K562 (cell line): Measurements from ENCODE around the gene IRF4. TPM values are rescaled to one million over a fixed set of nuclear protein-coding genes. Genes with fewer than 3 reads are reported as not detected.

Source experiments
- ATAC-seq: fragments of 200-7000 bp; cut with Tn5 transposase; 3 replicates; pipeline ENCODE4 v1.9.1; 2020; ENCODE audit warnings: moderate library complexity
- BruUV-seq: library from RNA; stranded (reverse); fragments of 400-500 nt; replicated peaks from 2 replicates; lab custom pipeline; 2021; lab: Mats Ljungman, UMichigan
- CTCF ChIA-PET: fragments of 300-600 bp; formaldehyde crosslinking; extraction: SDS; loops from one replicate; lab custom pipeline; 2021; ENCODE audit warnings: low intra/inter-chr PET ratio; lab: Yijun Ruan, JAX
- POLR2A ChIA-PET: fragments of 300-600, 350-650 bp; sonication (Branson Sonifier 250); formaldehyde crosslinking; extraction: SDS; loops from one replicate; lab custom pipeline; 2021; ENCODE audit warnings: antibody characterized with exemption, inconsistent platforms; lab: Yijun Ruan, JAX
- DNase-seq, 4 experiments: peaks; one replicate each; pipeline versions ENCODE4 v3.0.0 to v3.0.0-alpha.2; 2011 to 2018; ENCODE audit warnings: low spot score in 3 of 4, mixed read lengths in 3 of 4; ENCODE audit errors: extremely low read depth in 1 of 4
- FAIRE-seq: peaks from 2 replicates; lab custom pipeline; 2011; peaks lifted over from hg19 to GRCh38; lab: Jason Lieb, UNC
- H2AFZ ChIP-seq: 2 replicates; pipeline ENCODE4 v1.6.0; 2011; ENCODE audit warnings: low read depth, low read length, control low read depth, inconsistent platforms
- H3K27ac ChIP-seq: fragments of 200-600 bp; 3 replicates; pipeline ENCODE4 v1.8.0; 2011; ENCODE audit warnings: low read depth, mild to moderate bottlenecking, control low read depth, inconsistent platforms, low read length, moderate library complexity, mixed read lengths; ENCODE audit errors: extremely low read depth
- H3K27me3 ChIP-seq, 2 experiments: fragments of 300-600 bp in 1 of 2; 2 replicates in 1 of 2; 3 replicates in 1 of 2; pipeline versions ENCODE4 v1.6.0 to v1.8.0; 2011; ENCODE audit warnings: inconsistent platforms in 2 of 2, low read length in 2 of 2, mild to moderate bottlenecking in 1 of 2, mixed read lengths in 1 of 2, moderate library complexity in 1 of 2; ENCODE audit not compliant: control insufficient read depth in 2 of 2, insufficient read depth in 2 of 2
- H3K36me3 ChIP-seq: fragments of 300-600 bp; 3 replicates; pipeline ENCODE4 v1.8.0; 2011; ENCODE audit warnings: mild to moderate bottlenecking, low read length, inconsistent platforms; ENCODE audit not compliant: control insufficient read depth, insufficient read depth
- H3K4me1 ChIP-seq, 2 experiments: fragments of 200-600 bp in 1 of 2; replicated peaks in 1 of 2; 2 replicates in 1 of 2; 3 replicates in 1 of 2; pipeline versions ENCODE4 v1.5.1 to v1.8.0; 2011; ENCODE audit warnings: inconsistent platforms in 2 of 2, low read length in 2 of 2, mild to moderate bottlenecking in 1 of 2, mixed read lengths in 1 of 2, moderate library complexity in 1 of 2; ENCODE audit not compliant: control insufficient read depth in 2 of 2, insufficient read depth in 2 of 2
- H3K4me2 ChIP-seq: 2 replicates; pipeline ENCODE4 v1.6.1; 2011; ENCODE audit warnings: low read length, control low read depth, inconsistent platforms, mixed read lengths; ENCODE audit not compliant: insufficient read depth
- H3K4me3 ChIP-seq: fragments of 200-600 bp; sonication (generic), shearing (Covaris generic); 2 replicates; pipeline ENCODE4 v1.5.1; 2016; ENCODE audit warnings: control low read depth, inconsistent platforms
- H3K79me2 ChIP-seq: fragments of 200-600 bp; 3 replicates; pipeline ENCODE4 v1.8.0; 2011; ENCODE audit warnings: low read length, inconsistent platforms; ENCODE audit not compliant: control insufficient read depth, insufficient read depth
- H3K9ac ChIP-seq, 2 experiments: 2 replicates each; pipeline versions ENCODE4 v1.6.0 to v1.6.1; 2011; ENCODE audit warnings: low read depth in 2 of 2, low read length in 2 of 2, control low read depth in 1 of 2, inconsistent platforms in 1 of 2, mild to moderate bottlenecking in 1 of 2, mixed read lengths in 1 of 2; ENCODE audit not compliant: insufficient read depth in 1 of 2
- H3K9me1 ChIP-seq: one replicate; pipeline ENCODE4 v1.6.0; 2011; ENCODE audit warnings: inconsistent platforms, mild to moderate bottlenecking, low read length, moderate library complexity; ENCODE audit not compliant: control insufficient read depth, insufficient read depth
- H3K9me3 ChIP-seq: replicated peaks from 2 replicates; pipeline ENCODE4 v1.5.1; 2011; ENCODE audit warnings: low read depth, low read length, inconsistent platforms; ENCODE audit not compliant: control insufficient read depth, insufficient read depth
- H4K20me1 ChIP-seq: replicated peaks from 2 replicates; pipeline ENCODE4 v1.6.1; 2011; ENCODE audit warnings: low read length, inconsistent platforms, mixed read lengths; ENCODE audit not compliant: control insufficient read depth, insufficient read depth
- ADNP ChIP-seq: fragments of 200-800 bp; sonication (Bioruptor generic); IDR thresholded peaks from 2 replicates; pipeline ENCODE4 v1.6.1; 2016; ENCODE audit warnings: missing genetic modification characterization, missing compliant biosample characterization
- ASH1L ChIP-seq: fragments of 450-650 bp; IDR thresholded peaks from 2 replicates; pipeline ENCODE4 v1.6.1; 2018; ENCODE audit warnings: borderline replicate concordance, mild to moderate bottlenecking, low read depth; ENCODE audit not compliant: partially characterized antibody
- ATF3 ChIP-seq, 2 experiments: fragments of 450-650 bp in 1 of 2; sonication (generic) in 1 of 2; formaldehyde crosslinking in 1 of 2; IDR thresholded peaks in 1 of 2; conservative IDR thresholded peaks in 1 of 2; 2 replicates each; pipeline versions ENCODE4 v1.6.1 to v1.8.1; 2016 to 2023; ENCODE audit warnings: mild to moderate bottlenecking in 2 of 2, moderate library complexity in 2 of 2, inconsistent platforms in 1 of 2, missing genetic modification reagents in 1 of 2
- CTBP1 ChIP-seq: fragments of 450-650 bp; IDR thresholded peaks from 2 replicates; pipeline ENCODE4 v1.6.1; 2016; ENCODE audit warnings: borderline replicate concordance
- FUS ChIP-seq: fragments of 200-400 bp; formaldehyde crosslinking; optimal IDR thresholded peaks from 2 replicates; pipeline ENCODE3; 2017; ENCODE audit warnings: low read depth, low read length
- NBN ChIP-seq: fragments of 450-650 bp; IDR thresholded peaks from 2 replicates; pipeline ENCODE4 v1.6.1; 2016; ENCODE audit warnings: low read depth, mild to moderate bottlenecking
- NFE2L1 ChIP-seq: fragments of 450-650 bp; IDR thresholded peaks from 2 replicates; pipeline ENCODE4 v1.6.1; 2016; ENCODE audit warnings: missing genetic modification characterization, low read depth, mild to moderate bottlenecking, missing compliant biosample characterization, moderate library complexity, borderline replicate concordance
- NFYB ChIP-seq: IDR thresholded peaks from 2 replicates; pipeline ENCODE4 v1.6.1; 2011; ENCODE audit warnings: mild to moderate bottlenecking, moderate library complexity; ENCODE audit not compliant: insufficient read length; ENCODE audit errors: extremely low read depth
- NR2C2 ChIP-seq, 2 experiments: fragments of 200-800 bp in 1 of 2; sonication (Bioruptor generic) in 1 of 2; sonication (generic) in 1 of 2; formaldehyde crosslinking in 1 of 2; IDR thresholded peaks; 2 replicates each; pipeline versions ENCODE4 v1.6.1 to v1.8.0; 2016 to 2022; ENCODE audit warnings: mild to moderate bottlenecking in 1 of 2, missing compliant biosample characterization in 1 of 2, missing genetic modification characterization in 1 of 2, missing genetic modification reagents in 1 of 2
- RBM39 ChIP-seq: fragments of 200-400 bp; formaldehyde crosslinking; optimal IDR thresholded peaks from 2 replicates; pipeline ENCODE3; 2018; ENCODE audit warnings: low read depth, low read length
- THAP7 ChIP-seq: fragments of 250-450 bp; sonication (Bioruptor Pico); IDR thresholded peaks from 2 replicates; pipeline ENCODE4 v1.5.0; 2021
- YBX1 ChIP-seq: fragments of 450-650 bp; IDR thresholded peaks from 2 replicates; pipeline ENCODE4 v1.7.1; 2016; ENCODE audit warnings: mild to moderate bottlenecking
- ZNF12 ChIP-seq: sonication (generic); formaldehyde crosslinking; IDR thresholded peaks from 2 replicates; pipeline ENCODE4 v1.4.0; 2020; ENCODE audit warnings: mild to moderate bottlenecking, missing genetic modification reagents
- ZNF134 ChIP-seq: fragments of 250-450 bp; sonication (Bioruptor Pico); conservative IDR thresholded peaks from 2 replicates; pipeline ENCODE4 v1.4.0; 2020
- ZNF347 ChIP-seq: fragments of 450-650 bp; formaldehyde crosslinking; IDR thresholded peaks from 2 replicates; pipeline ENCODE4 v1.4.0; 2020; ENCODE audit warnings: low read depth, mild to moderate bottlenecking, moderate library complexity
- ZNF354B ChIP-seq: fragments of 250-450 bp; sonication (Bioruptor Pico); IDR thresholded peaks from 2 replicates; pipeline ENCODE4 v1.4.0; 2020
- ZNF41 ChIP-seq: fragments of 250-450 bp; sonication (Bioruptor Pico); conservative IDR thresholded peaks from 2 replicates; pipeline ENCODE4 v1.4.0; 2020; ENCODE audit warnings: mild to moderate bottlenecking
- ZNF655 ChIP-seq: fragments of 250-450 bp; sonication (Bioruptor Pico); IDR thresholded peaks from 2 replicates; pipeline ENCODE4 v1.5.0; 2021
- ZNF75A ChIP-seq: fragments of 450-650 bp; formaldehyde crosslinking; IDR thresholded peaks from 2 replicates; pipeline ENCODE4 v1.4.0; 2020; ENCODE audit warnings: mild to moderate bottlenecking
- WGBS: fragments of 100-300 bp; shearing (Covaris generic); methylation state at CpG from one replicate; pipeline ENCODE4 v1.1.6; 2016; ENCODE audit warnings: low coverage, mixed read lengths; ENCODE audit not compliant: insufficient coverage; ENCODE audit errors: missing lambda C conversion rate; 5-methylcytosine and 5-hydroxymethylcytosine counted together
- in situ Hi-C: fragments of 300-500 bp; cut with MboI; formaldehyde crosslinking; loops from 4 replicates; pipeline ENCODE4 v1.15.0; 2018; ENCODE audit warnings: inconsistent platforms, mixed read lengths
- intact Hi-C: fragments of 100-400 bp; cut with micrococcal nuclease; formaldehyde crosslinking; loops from 2 replicates; pipeline ENCODE4 v1.14.2; 2022
- polyA plus RNA-seq, 8 experiments: library from polyadenylated mRNA; depleted of rRNA in 4 of 8; stranded (reverse) in 5 of 8; unstranded in 3 of 8; fragments of >200 nt; fragmentation: Nextera tagmentation in 2 of 8; fragmentation: Illumina TruSeq in 1 of 8; extraction: Ambion mirVana in 2 of 8; extraction: Trizol in 1 of 8; gene quantifications; 2 replicates each; pipeline versions ENCODE4 v1.2.1 to v1.2.3, GENCODE V29; 2011 to 2014; ENCODE audit warnings: inconsistent platforms in 1 of 8, missing spikeins in 1 of 8
- total RNA-seq, 7 experiments: library from RNA; depleted of rRNA in 6 of 7; stranded (reverse); fragments of >200 nt in 6 of 7; fragmentation: Illumina TruSeq in 2 of 7; extraction: Trizol in 2 of 7; gene quantifications; 2 replicates each; pipeline versions ENCODE4 v1.2.1 to v1.2.3, GENCODE V29; 2011 to 2021; ENCODE audit warnings: low replicate concordance in 1 of 7

Gene IRF4
- total and polyA plus RNA-seq, 9 of the 15 experiments (the other 6 are each of a cell fraction or from before 2014, with no cell fraction given), result 0.05 to 0.33 (median 0.09) TPM; not detected in 6

- Histone ChIP-seq H3K9me3 (peaks cover 9% of the 10 kb centered on the region), H3K4me3 (no peak overlapping the region), H3K36me3 (no peaks in the 10 kb centered on the region), H3K9ac (no peak overlapping the region), H4K20me1 (no peaks in the 10 kb centered on the region), H3K9me1 (no peaks in the 10 kb centered on the region), H3K27ac (no peak overlapping the region), H2AFZ (no peak overlapping the region), H3K79me2 (no peaks in the 10 kb centered on the region), H3K4me2 (no peak overlapping the region), H3K4me1 (peaks cover 2 to 3% of the 10 kb centered on the region in 2 experiments; a peak in 2 of 5 replicates), H3K27me3 (peaks cover 3 to 17% of the 10 kb centered on the region in 2 experiments; a peak in 3 of 5 replicates)
- ATAC-seq (no peak), DNase-seq (no peak), FAIRE-seq (no peak)
- CTCF ChIA-PET, result interaction anchor here (0.6 kb wide), 1 partner anchor 345 kb away, joined by 4 read pairs; no protein-coding TSS in a partner anchor
- no TSS peak for BruUV-seq
- intact Hi-C loops (no loop called here), in situ Hi-C loops (no loop called here)
- TF ChIP-seq ZNF41 (CRISPR knock-in tag) (no peak), ZNF655 (CRISPR knock-in tag) (no peak), ASH1L (no peak), NFYB (no peak), ZNF75A (CRISPR knock-in tag) (no peak), ADNP (tag) (no peak), NR2C2 (CRISPR knock-in tag; IDR thresholded peaks at IDR 0.05) (no peak), NR2C2 (tag; IDR thresholded peaks at IDR 0.05) (no peak), YBX1 (no peak), FUS (no peak), ZNF347 (CRISPR knock-in tag) (no peak), CTBP1 (no peak), ATF3 (IDR thresholded peaks at IDR 0.05) (no peak), ATF3 (CRISPR knock-in tag; conservative IDR thresholded peaks at IDR 0.05) (no peak), THAP7 (CRISPR knock-in tag) (no peak), RBM39 (no peak), NFE2L1 (tag) (no peak), ZNF134 (CRISPR knock-in tag) (no peak), ZNF12 (CRISPR knock-in tag) (no peak), NBN (no peak), ZNF354B (CRISPR knock-in tag) (no peak)
- WGBS, result 7% methylated on average over 11 of the region's 11 CpGs
- POLR2A ChIA-PET, result no interaction called here
Observed at GRCh38 chr6:423055-423798, 31.7 kb downstream of the IRF4 start.
